NCI-H2107 treated with DMSO at 0.1 percent for 48 hours (cell line): ENCODE measurements around the gene BAIAP2.
"Not testable (repeated sequence)": the region's sequence is repeated elsewhere in the genome, so short reads cannot be mapped to it uniquely, and the experiment has no call there.

ENCODE experiments used
- DNase-seq: peaks from one replicate; lab custom pipeline; 2025; ENCODE audit not compliant: unreplicated experiment; lab: John Stamatoyannopoulos, UW

BAIAP2 gene

DNA sequence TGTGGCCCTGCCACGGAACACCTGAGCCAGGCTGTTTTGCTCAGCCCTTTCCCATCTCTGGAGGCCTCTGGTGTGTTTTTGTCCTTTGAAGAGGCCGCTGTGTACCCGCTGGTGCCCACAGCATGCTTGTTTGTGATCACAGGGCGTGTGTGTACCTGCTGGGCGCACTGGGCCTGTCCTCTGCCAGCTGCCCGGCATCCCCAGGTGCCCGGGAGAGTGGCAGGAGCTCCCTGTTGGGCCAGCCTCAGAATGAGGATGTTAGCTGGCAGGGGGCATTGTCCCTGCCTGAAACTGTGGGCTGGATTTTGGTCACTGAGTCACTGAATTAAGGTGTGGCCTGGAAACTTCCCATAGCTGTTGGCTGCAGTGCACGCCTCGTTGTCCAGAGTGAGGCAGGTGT lies 31.1 kb downstream of the BAIAP2 start:
- DNase-seq = no peak

DNA sequence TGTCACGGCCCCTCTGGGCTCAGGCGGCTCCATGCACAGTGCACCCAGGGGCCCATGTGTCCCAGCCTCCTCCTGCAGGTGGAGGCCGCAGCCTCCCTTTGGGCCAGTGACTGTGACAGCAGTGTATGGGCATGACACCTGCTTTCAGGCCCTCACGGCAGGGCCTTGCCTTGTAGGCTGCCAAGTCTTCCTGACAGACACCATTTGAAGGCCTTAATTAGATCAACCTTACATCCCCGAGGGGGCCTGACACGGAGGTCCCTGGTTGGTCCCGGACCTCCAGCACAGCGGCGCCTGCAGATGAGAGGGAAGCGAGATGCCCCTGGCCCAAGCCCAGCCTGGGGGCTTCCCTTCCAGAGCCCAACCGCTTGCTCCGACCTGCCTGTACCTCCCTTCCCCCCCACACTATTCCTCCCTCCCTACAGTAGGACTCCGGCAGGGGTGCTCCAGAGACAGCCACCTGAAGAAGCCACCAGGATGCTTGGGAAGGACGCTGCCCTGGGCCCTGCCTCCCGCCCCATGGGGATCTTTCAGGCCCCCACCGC lies 31.9 kb downstream of the BAIAP2 start:
- DNase-seq = no peak

DNA sequence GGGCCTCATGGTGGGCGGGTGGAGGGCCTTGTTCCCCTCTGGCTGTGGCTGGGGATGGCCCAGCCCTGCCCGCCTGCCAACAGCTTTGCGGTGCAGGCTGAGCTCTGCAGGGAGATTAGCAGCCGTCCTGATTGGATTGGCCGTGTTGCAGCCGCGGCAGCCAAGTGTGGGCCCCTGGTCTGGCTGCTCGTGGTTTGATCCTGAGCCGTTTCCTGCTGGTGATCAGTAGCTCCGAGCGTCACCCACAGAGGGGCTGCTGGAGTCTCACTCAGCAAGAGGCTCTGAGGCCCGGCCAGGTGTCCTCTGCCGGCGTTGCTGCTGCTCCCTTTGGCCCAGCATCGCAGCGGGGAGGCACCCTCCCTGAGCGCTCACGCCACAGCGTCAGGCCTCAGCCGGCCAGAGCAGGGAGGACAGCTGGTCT lies 32.5 kb downstream of the BAIAP2 start:
- peak; percentile 20 for DNase-seq

- DNase-seq = no peak
Observed at GRCh38 chr17:81068411-81069134, 33.6 kb downstream of the BAIAP2 start.

DNA sequence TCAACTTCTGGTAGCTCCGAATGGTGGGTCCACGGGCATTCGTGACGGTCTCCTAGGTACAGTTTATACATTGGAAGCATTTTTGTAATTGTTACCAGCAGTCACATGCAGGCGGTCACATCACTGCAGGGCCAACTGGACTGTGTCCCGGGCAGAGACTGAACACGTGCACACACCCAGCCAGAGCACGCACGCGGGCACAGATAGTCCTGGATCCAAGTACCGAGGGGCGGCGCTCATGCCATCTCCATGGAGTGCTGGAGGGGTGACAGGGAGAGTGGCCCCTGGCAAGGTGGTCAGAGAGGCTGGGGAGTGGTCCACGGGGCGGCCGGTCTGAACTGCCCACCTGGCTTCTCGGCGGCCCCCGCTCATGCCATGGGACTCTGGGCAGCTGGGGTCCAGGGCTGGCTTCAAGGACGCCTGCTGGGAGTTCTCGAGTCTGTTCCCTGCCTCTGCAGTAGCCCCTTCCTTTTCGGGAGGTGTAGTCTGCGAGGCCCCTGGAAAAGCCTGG lies 34.2 kb downstream of the BAIAP2 start:
- no peak for DNase-seq

DNA sequence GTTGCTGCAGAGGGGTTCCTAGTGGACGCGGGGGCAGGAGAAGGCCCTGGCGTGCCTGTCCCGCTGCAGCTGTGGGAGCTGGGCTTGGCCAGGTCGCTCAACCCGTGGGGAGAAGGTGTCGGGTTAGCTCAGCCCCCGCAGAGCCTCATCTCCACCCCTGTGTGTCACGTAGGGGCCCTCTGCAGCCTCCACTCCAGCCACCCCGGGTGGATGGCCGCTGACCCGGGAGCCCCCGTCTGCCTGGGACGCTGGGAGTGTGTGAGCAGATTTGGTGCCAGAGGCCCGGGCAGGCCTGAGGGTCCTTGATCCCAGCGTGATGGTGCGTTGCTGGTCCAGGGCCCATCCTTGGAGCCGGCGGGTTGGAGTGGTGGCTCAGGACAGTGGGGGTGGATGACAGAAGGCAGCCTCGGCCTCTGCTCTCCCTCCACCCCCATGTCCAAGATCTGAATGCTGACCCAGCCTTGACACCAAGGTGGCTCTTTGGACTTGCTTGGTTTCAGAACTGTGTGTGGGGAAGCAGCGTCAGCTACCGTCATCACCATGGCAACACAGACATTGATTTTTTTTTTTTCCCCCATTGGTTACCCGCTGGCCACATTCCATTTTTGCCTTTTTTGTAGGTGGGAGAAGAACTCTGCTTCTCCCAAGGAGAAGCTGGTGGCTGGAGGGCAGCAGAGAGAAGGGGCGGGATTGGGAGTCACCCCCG lies 35.7 kb downstream of the BAIAP2 start:
- no peak for DNase-seq

- DNase-seq = no peak
Observed at GRCh38 chr17:81071761-81072741, 37.1 kb downstream of the BAIAP2 start.

DNA sequence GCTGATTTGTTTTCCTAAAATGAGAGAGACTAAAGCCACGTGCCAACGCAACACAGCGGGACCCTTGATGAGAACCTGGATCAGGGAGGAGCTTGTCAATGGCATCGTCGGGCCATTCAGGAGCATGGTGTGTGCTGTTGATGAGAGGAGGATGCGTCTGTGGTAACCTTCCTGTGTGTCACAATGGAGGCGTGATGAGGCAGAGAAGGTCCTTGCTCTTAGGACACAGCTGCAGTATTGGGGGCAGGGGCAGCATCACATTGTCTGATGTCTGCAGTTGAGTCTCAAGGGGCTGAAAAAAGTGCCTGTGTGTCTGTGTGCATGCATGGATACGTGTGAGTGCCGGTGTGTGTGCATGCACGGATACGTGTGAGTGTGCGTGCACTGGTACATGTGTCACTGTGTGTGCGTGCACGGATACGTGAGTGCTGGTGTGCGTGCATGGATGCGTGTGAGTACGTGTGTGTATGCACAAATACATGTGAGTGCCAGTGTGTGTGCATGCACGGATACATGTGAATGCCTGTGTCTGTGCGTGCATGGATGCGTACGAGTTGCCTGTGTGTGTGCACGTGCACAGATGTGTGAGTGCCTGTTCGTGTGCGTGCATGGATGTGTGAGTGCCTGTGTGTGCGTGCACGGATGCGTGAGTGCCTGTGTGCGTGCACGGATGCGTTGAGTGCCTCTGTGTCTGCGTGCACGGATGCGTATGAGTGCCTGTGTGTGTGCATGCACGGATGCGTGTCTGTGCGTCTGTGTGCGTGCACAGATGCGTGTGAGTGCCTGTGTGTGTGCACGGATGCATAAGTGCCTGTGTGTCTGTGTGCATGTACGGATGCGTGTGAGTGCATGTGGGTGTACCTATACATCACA lies 39.3 kb downstream of the BAIAP2 start:
- DNase-seq = no peak

- no peak for DNase-seq
Observed at GRCh38 chr17:81074875-81075274, 39.9 kb downstream of the BAIAP2 start.

- DNase-seq = no peak
Observed at GRCh38 chr17:81075307-81075706, 40.4 kb downstream of the BAIAP2 start.

GRCh38 chr17:81076141-81076679 lies 41.3 kb downstream of the BAIAP2 start:
- no peak for DNase-seq

DNA sequence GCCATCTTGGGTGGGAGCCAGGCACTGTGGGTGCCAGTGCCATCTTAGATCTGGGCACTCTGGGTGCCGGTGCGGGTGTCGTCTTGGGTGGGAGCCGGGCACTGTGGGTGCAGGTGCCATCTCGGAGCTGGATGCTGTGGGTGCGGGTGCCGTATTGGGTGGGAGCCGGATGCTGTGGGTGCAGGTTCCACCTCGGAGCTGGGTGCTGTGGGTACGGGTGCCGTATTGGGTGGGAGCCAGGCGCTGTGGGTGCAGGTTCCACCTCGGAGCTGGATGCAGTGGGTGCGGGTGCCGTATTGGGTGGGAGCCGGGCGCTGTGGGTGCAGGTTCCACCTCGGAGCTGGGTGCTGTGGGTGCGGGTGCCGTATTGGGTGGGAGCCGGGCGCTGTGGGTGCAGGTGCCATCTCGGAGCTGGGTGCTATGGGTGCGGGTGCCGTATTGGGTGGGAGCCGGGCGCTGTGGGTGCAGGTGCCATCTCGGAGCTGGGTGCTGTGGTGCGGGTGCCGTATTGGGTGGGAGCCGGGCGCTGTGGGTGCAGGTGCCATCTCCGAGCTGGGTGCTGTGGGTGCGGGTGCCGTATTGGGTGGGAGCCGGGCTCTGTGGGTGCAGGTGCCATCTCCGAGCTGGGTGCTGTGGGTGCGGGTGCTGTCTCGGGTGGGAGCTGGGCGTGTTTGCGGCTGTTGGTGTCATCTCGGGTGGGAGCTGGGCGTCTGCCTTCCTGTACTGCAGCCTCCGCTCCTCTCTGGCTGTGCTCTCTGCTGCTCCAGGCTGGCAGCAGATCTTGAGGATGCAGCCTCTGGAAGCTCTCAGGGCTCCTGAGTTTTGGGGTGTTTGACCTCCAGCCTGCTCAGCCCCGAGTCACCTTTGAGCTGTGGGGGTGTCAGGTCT lies 43.3 kb downstream of the BAIAP2 start:
- DNase-seq = not testable (repeated sequence)

DNA sequence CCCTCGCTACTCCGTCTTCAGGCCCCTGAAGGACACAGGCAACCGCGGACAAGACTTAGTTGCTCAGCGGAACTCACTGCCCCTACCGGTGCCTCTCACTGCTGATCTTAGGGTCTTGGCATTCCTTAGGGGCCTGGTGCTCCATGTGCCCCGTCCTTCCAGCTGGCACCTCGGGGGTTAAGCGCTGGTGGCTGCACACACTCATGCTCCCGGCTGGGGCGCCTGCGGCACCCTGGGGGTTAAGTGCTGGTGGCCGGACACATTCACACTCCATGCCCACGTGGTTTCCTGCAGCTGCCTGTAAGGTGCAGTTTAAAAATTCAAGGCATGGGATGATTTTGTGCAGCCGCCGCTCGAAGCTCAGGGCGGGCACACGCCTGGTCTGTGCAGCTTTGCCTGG lies 45.1 kb downstream of the BAIAP2 start:
- no peak for DNase-seq

GRCh38 chr17:81081222-81082176 lies 46.5 kb downstream of the BAIAP2 start:
- DNase-seq = no peak

DNA sequence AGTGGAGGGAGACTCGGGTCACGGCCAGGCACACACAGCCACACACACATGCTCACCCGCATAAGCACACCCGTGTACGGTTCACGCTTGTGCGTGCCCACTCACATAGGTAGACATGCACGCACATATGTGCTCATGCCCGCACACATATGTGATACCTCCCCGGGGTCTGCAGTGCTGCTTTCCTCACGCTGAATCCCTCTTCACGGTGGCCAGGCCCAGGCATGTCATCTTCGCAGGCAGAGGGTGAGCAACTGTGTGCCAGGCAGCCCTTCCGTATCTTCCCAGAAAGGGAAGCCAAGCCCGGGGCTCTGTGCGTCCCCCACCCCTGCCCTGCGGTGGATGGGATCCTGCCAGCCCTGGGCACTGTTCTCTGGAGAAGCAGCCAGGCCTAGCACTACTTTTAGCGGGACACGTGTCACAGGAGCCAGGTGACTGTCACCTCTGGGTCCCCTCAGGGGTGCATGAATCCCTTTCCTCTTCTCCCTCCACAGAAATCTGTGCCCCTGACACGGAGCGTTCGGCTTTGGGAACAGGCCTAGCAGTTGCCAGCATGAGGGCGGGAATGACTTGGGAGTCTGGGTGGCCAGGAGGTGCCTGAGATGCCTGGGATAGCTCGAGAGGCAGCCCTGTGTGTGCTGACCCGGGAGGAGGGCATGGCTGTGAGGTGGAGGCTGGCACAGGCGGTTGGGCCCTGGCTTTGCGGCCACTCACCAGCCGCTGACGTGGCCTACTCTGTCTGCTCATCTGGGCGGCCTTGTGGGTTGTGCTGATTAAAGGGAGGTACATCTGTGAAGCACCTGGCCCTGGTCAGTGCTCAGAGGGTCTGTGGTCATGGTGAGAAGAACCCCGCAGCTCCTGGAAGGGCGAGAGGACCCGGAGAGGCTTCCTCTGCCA lies 47.5 kb downstream of the BAIAP2 start:
- no peak for DNase-seq

GRCh38 chr17:81083125-81083765 lies 48.3 kb downstream of the BAIAP2 start:
- no peak for DNase-seq
